Suprapubic skin (tissue), 4 donors: ENCODE results near the gene KAT2B. TPM values are rescaled to one million over a fixed set of nuclear protein-coding genes. Genes with fewer than 3 reads are reported as not detected.

Source experiments
- DNase-seq, 2 donors: peaks; one replicate each; pipeline ENCODE4 v3.0.0-alpha.2; 2019; ENCODE audit warnings: low spot score in 2 of 2
- H3K27ac ChIP-seq: fragments of 200-600 bp; sonication (generic); one replicate; pipeline ENCODE4 v1.5.1; 2019
- H3K27me3 ChIP-seq: fragments of 200-600 bp; sonication (generic); one replicate; pipeline ENCODE4 v1.5.1; 2019
- H3K36me3 ChIP-seq: fragments of 200-600 bp; sonication (generic); one replicate; pipeline ENCODE4 v1.5.1; 2019
- H3K4me1 ChIP-seq: fragments of 200-600 bp; sonication (generic); one replicate; pipeline ENCODE4 v1.5.1; 2019
- H3K4me3 ChIP-seq: fragments of 200-600 bp; sonication (generic); one replicate; pipeline ENCODE4 v1.5.1; 2019; ENCODE audit warnings: mild to moderate bottlenecking
- H3K9me3 ChIP-seq: fragments of 200-600 bp; sonication (generic); one replicate; pipeline ENCODE4 v1.5.1; 2019
- CTCF ChIP-seq, 2 donors: fragments of 200-600 bp in 1 of 2; fragments of 450-650 bp in 1 of 2; sonication (generic) in 1 of 2; IDR thresholded peaks; one replicate each; pipeline ENCODE4 v1.5.1; 2016 to 2019; ENCODE audit warnings: antibody characterized with exemption in 2 of 2, mild to moderate bottlenecking in 1 of 2, moderate library complexity in 1 of 2
- EP300 ChIP-seq: sonication (generic); formaldehyde crosslinking; IDR thresholded peaks from one replicate; pipeline ENCODE4 v1.6.1; 2017; ENCODE audit warnings: antibody characterized with exemption
- POLR2A ChIP-seq, 2 donors: fragments of 450-650 bp; IDR thresholded peaks; one replicate each; pipeline ENCODE4 v1.6.1; 2017; ENCODE audit warnings: antibody characterized with exemption in 2 of 2, mild to moderate bottlenecking in 2 of 2, moderate library complexity in 2 of 2
- POLR2AphosphoS5 ChIP-seq, 3 donors: sonication (generic); formaldehyde crosslinking; IDR thresholded peaks; one replicate each; pipeline ENCODE4 v1.6.1; 2017; ENCODE audit warnings: antibody characterized with exemption in 3 of 3
- WGBS: methylation state at CpG from one replicate; pipeline ENCODE4 v1.1.5; 2018; 5-methylcytosine and 5-hydroxymethylcytosine counted together
- total RNA-seq, 4 donors: library from RNA; depleted of rRNA; stranded (reverse); fragments of >200 nt; gene quantifications; one replicate each; pipeline ENCODE4 v1.1.0, GENCODE V29; 2016

KAT2B gene
- total RNA-seq, 4 donors from 2014 or later: 35.7 to 63.7 (median 40.2) TPM

- WGBS: 83% methylated on average over 5 of the region's 5 CpGs
- TF ChIP-seq EP300 (no peak), POLR2AphosphoS5 (IDR thresholded peaks at IDR 0.05) (no peak), POLR2A (IDR thresholded peaks at IDR 0.05) (no peak), CTCF (IDR thresholded peaks at IDR 0.05) (no peak)
- no peak for DNase-seq
- H3K4me3 ChIP-seq: no peak overlapping the region
- peaks cover 3% of the 10 kb centered on the region for H3K4me1 ChIP-seq
- H3K36me3 ChIP-seq: peaks cover 8% of the 10 kb centered on the region
- H3K27me3 ChIP-seq: no peaks in the 10 kb centered on the region
- no peaks in the 10 kb centered on the region for H3K9me3 ChIP-seq
- H3K27ac ChIP-seq: no peak overlapping the region
These were observed 60.8 kb downstream of the KAT2B start for GRCh38 chr3:20101041-20101440.

GRCh38 chr3:20103731-20104130 is 63.5 kb downstream of the KAT2B start:
- no peaks in the 10 kb centered on the region for H3K9me3 ChIP-seq
- H3K4me3 ChIP-seq: no peak overlapping the region
- H3K27ac ChIP-seq: no peak overlapping the region
- TF ChIP-seq EP300: no peak
- TF ChIP-seq POLR2AphosphoS5 (IDR thresholded peaks at IDR 0.05): no peak
- TF ChIP-seq POLR2A (IDR thresholded peaks at IDR 0.05): no peak
- TF ChIP-seq CTCF (IDR thresholded peaks at IDR 0.05): no peak
- H3K36me3 ChIP-seq: no peaks in the 10 kb centered on the region
- no peaks in the 10 kb centered on the region for H3K4me1 ChIP-seq
- H3K27me3 ChIP-seq: no peaks in the 10 kb centered on the region
- DNase-seq: no peak
- 91% methylated on average over 1 of the region's 1 CpG for WGBS

- Histone ChIP-seq H3K4me1 (no peaks in the 10 kb centered on the region), H3K27me3 (no peaks in the 10 kb centered on the region), H3K36me3 (no peaks in the 10 kb centered on the region), H3K4me3 (no peak overlapping the region), H3K27ac (no peak overlapping the region), H3K9me3 (no peaks in the 10 kb centered on the region)
- WGBS: 76% methylated on average over 5 of the region's 5 CpGs
- TF ChIP-seq EP300: no peak
- no peak for DNase-seq
These were observed 64.0 kb downstream of the KAT2B start for GRCh38 chr3:20104167-20104661.

- Histone ChIP-seq H3K27me3 (no peaks in the 10 kb centered on the region), H3K27ac (no peak overlapping the region), H3K4me3 (no peak overlapping the region), H3K4me1 (no peaks in the 10 kb centered on the region), H3K9me3 (no peaks in the 10 kb centered on the region), H3K36me3 (no peaks in the 10 kb centered on the region)
- WGBS: 80% methylated on average over 7 of the region's 7 CpGs
- TF ChIP-seq EP300 (no peak), POLR2A (IDR thresholded peaks at IDR 0.05) (no peak), POLR2AphosphoS5 (IDR thresholded peaks at IDR 0.05) (no peak), CTCF (IDR thresholded peaks at IDR 0.05) (no peak)
- no peak for DNase-seq
These were observed 65.5 kb downstream of the KAT2B start for GRCh38 chr3:20105513-20106280.

- no peaks in the 10 kb centered on the region for H3K9me3 ChIP-seq
- TF ChIP-seq POLR2AphosphoS5 (IDR thresholded peaks at IDR 0.05): no peak
- H3K27me3 ChIP-seq: no peaks in the 10 kb centered on the region
- no peak overlapping the region for H3K27ac ChIP-seq
- H3K36me3 ChIP-seq: peaks cover 15% of the 10 kb centered on the region
- 96% methylated on average over 5 of the region's 5 CpGs for WGBS
- H3K4me1 ChIP-seq: no peaks in the 10 kb centered on the region
- H3K4me3 ChIP-seq: no peak overlapping the region
- DNase-seq: no peak
These were observed 67.5 kb downstream of the KAT2B start for GRCh38 chr3:20107722-20108121.

- Histone ChIP-seq H3K4me3 (no peak overlapping the region), H3K27ac (no peak overlapping the region)
These were observed 68.6 kb downstream of the KAT2B start for GRCh38 chr3:20108869-20109268.

More at GRCh38 chr3:20108869-20109268, 68.6 kb downstream of the KAT2B start:
- no peak for TF ChIP-seq POLR2A (IDR thresholded peaks at IDR 0.05)
- no peak for TF ChIP-seq POLR2AphosphoS5 (IDR thresholded peaks at IDR 0.05)
- TF ChIP-seq EP300: no peak
- no peak for TF ChIP-seq CTCF (IDR thresholded peaks at IDR 0.05)
- WGBS: 70% methylated on average over 2 of the region's 2 CpGs
- no peak for DNase-seq
- H3K36me3 ChIP-seq: peaks cover 22% of the 10 kb centered on the region
- no peaks in the 10 kb centered on the region for H3K27me3 ChIP-seq
- H3K9me3 ChIP-seq: no peaks in the 10 kb centered on the region
- H3K4me1 ChIP-seq: no peaks in the 10 kb centered on the region
